GM18526 (cell line): ENCODE measurements around the gene SH2D3A.

Experiments
- POLR2A ChIP-seq: IDR thresholded peaks from 3 replicates; pipeline ENCODE4 v1.6.1; 2011; ENCODE audit not compliant: insufficient read length; ENCODE audit errors: extremely low read depth

SH2D3A gene

GRCh38 chr19:6745965-6746364, 21.3 kb downstream of the SH2D3A start:
- TF ChIP-seq POLR2A, result no peak

- TF ChIP-seq POLR2A, result no peak
Observed at GRCh38 chr19:6744381-6745301, 22.6 kb downstream of the SH2D3A start.

GRCh38 chr19:6743714-6744380, 23.4 kb downstream of the SH2D3A start:
- no peak for TF ChIP-seq POLR2A

GRCh38 chr19:6743066-6743465, 24.2 kb downstream of the SH2D3A start:
- no peak for TF ChIP-seq POLR2A

- TF ChIP-seq POLR2A, result no peak
Observed at GRCh38 chr19:6740589-6741343, 26.5 kb downstream of the SH2D3A start.

GRCh38 chr19:6739883-6740588, 27.2 kb downstream of the SH2D3A start:
- no peak for TF ChIP-seq POLR2A

- TF ChIP-seq POLR2A, result no peak
Observed at GRCh38 chr19:6739390-6739882, 27.8 kb downstream of the SH2D3A start, which contains the start of gene TRIP10. Gene TRIP10 (plus strand): TSS chr19:6739680. CDS start chr19:6739762, 82 bp downstream.

GRCh38 chr19:6738787-6739389, 28.3 kb downstream of the SH2D3A start:
- no peak for TF ChIP-seq POLR2A

- no peak for TF ChIP-seq POLR2A
Observed at GRCh38 chr19:6737873-6738786, 29.1 kb downstream of the SH2D3A start.

- TF ChIP-seq POLR2A, result peak; percentile 50
Observed at GRCh38 chr19:6737284-6737872, 29.9 kb downstream of the SH2D3A start, which contains the start of gene GPR108. Gene GPR108 (minus strand): TSS chr19:6737580. CDS start chr19:6737576, 4 bp downstream.

GRCh38 chr19:6736917-6737283, 30.3 kb downstream of the SH2D3A start:
- no peak for TF ChIP-seq POLR2A

GRCh38 chr19:6736169-6736916, 30.9 kb downstream of the SH2D3A start:
- peak; percentile 46 for TF ChIP-seq POLR2A
